K562 (cell line): ENCODE measurements around the gene FLAD1. TPM values are rescaled to one million over a fixed set of nuclear protein-coding genes. Genes with fewer than 3 reads are reported as not detected.

ENCODE experiments used
- ATAC-seq: fragments of 200-7000 bp; cut with Tn5 transposase; 3 replicates; pipeline ENCODE4 v1.9.1; 2020; ENCODE audit warnings: moderate library complexity
- BruUV-seq: library from RNA; stranded (reverse); fragments of 400-500 nt; replicated peaks from 2 replicates; lab custom pipeline; 2021; lab: Mats Ljungman, UMichigan
- CTCF ChIA-PET: fragments of 300-600 bp; formaldehyde crosslinking; extraction: SDS; loops from one replicate; lab custom pipeline; 2021; ENCODE audit warnings: low intra/inter-chr PET ratio; lab: Yijun Ruan, JAX
- POLR2A ChIA-PET: fragments of 300-600, 350-650 bp; sonication (Branson Sonifier 250); formaldehyde crosslinking; extraction: SDS; loops from one replicate; lab custom pipeline; 2021; ENCODE audit warnings: antibody characterized with exemption, inconsistent platforms; lab: Yijun Ruan, JAX
- DNase-seq, 4 experiments: peaks; one replicate each; pipeline versions ENCODE4 v3.0.0 to v3.0.0-alpha.2; 2011 to 2018; ENCODE audit warnings: low spot score in 3 of 4, mixed read lengths in 3 of 4; ENCODE audit errors: extremely low read depth in 1 of 4
- FAIRE-seq: peaks from 2 replicates; lab custom pipeline; 2011; peaks lifted over from hg19 to GRCh38; lab: Jason Lieb, UNC
- H2AFZ ChIP-seq: 2 replicates; pipeline ENCODE4 v1.6.0; 2011; ENCODE audit warnings: low read depth, low read length, control low read depth, inconsistent platforms
- H3K27ac ChIP-seq: fragments of 200-600 bp; 3 replicates; pipeline ENCODE4 v1.8.0; 2011; ENCODE audit warnings: low read depth, mild to moderate bottlenecking, control low read depth, inconsistent platforms, low read length, moderate library complexity, mixed read lengths; ENCODE audit errors: extremely low read depth
- H3K27me3 ChIP-seq, 2 experiments: fragments of 300-600 bp in 1 of 2; 2 replicates in 1 of 2; 3 replicates in 1 of 2; pipeline versions ENCODE4 v1.6.0 to v1.8.0; 2011; ENCODE audit warnings: inconsistent platforms in 2 of 2, low read length in 2 of 2, mild to moderate bottlenecking in 1 of 2, mixed read lengths in 1 of 2, moderate library complexity in 1 of 2; ENCODE audit not compliant: control insufficient read depth in 2 of 2, insufficient read depth in 2 of 2
- H3K36me3 ChIP-seq: fragments of 300-600 bp; 3 replicates; pipeline ENCODE4 v1.8.0; 2011; ENCODE audit warnings: mild to moderate bottlenecking, low read length, inconsistent platforms; ENCODE audit not compliant: control insufficient read depth, insufficient read depth
- H3K4me1 ChIP-seq, 2 experiments: fragments of 200-600 bp in 1 of 2; replicated peaks in 1 of 2; 2 replicates in 1 of 2; 3 replicates in 1 of 2; pipeline versions ENCODE4 v1.5.1 to v1.8.0; 2011; ENCODE audit warnings: inconsistent platforms in 2 of 2, low read length in 2 of 2, mild to moderate bottlenecking in 1 of 2, mixed read lengths in 1 of 2, moderate library complexity in 1 of 2; ENCODE audit not compliant: control insufficient read depth in 2 of 2, insufficient read depth in 2 of 2
- H3K4me2 ChIP-seq: 2 replicates; pipeline ENCODE4 v1.6.1; 2011; ENCODE audit warnings: low read length, control low read depth, inconsistent platforms, mixed read lengths; ENCODE audit not compliant: insufficient read depth
- H3K4me3 ChIP-seq: fragments of 200-600 bp; sonication (generic), shearing (Covaris generic); 2 replicates; pipeline ENCODE4 v1.5.1; 2016; ENCODE audit warnings: control low read depth, inconsistent platforms
- H3K79me2 ChIP-seq: fragments of 200-600 bp; 3 replicates; pipeline ENCODE4 v1.8.0; 2011; ENCODE audit warnings: low read length, inconsistent platforms; ENCODE audit not compliant: control insufficient read depth, insufficient read depth
- H3K9ac ChIP-seq, 2 experiments: 2 replicates each; pipeline versions ENCODE4 v1.6.0 to v1.6.1; 2011; ENCODE audit warnings: low read depth in 2 of 2, low read length in 2 of 2, control low read depth in 1 of 2, inconsistent platforms in 1 of 2, mild to moderate bottlenecking in 1 of 2, mixed read lengths in 1 of 2; ENCODE audit not compliant: insufficient read depth in 1 of 2
- H3K9me1 ChIP-seq: one replicate; pipeline ENCODE4 v1.6.0; 2011; ENCODE audit warnings: inconsistent platforms, mild to moderate bottlenecking, low read length, moderate library complexity; ENCODE audit not compliant: control insufficient read depth, insufficient read depth
- H3K9me3 ChIP-seq: replicated peaks from 2 replicates; pipeline ENCODE4 v1.5.1; 2011; ENCODE audit warnings: low read depth, low read length, inconsistent platforms; ENCODE audit not compliant: control insufficient read depth, insufficient read depth
- H4K20me1 ChIP-seq: replicated peaks from 2 replicates; pipeline ENCODE4 v1.6.1; 2011; ENCODE audit warnings: low read length, inconsistent platforms, mixed read lengths; ENCODE audit not compliant: control insufficient read depth, insufficient read depth
- SPI1 ChIP-seq: IDR thresholded peaks from 2 replicates; pipeline ENCODE4 v1.6.1; 2011; ENCODE audit warnings: low read depth, low read length, control low read depth, borderline replicate concordance
- ZNF143 ChIP-seq: sonication (generic); formaldehyde crosslinking; IDR thresholded peaks from 2 replicates; pipeline ENCODE4 v1.9.0; 2022; ENCODE audit warnings: mild to moderate bottlenecking, missing genetic modification reagents
- WGBS: fragments of 100-300 bp; shearing (Covaris generic); methylation state at CpG from one replicate; pipeline ENCODE4 v1.1.6; 2016; ENCODE audit warnings: low coverage, mixed read lengths; ENCODE audit not compliant: insufficient coverage; ENCODE audit errors: missing lambda C conversion rate; 5-methylcytosine and 5-hydroxymethylcytosine counted together
- in situ Hi-C: fragments of 300-500 bp; cut with MboI; formaldehyde crosslinking; loops from 4 replicates; pipeline ENCODE4 v1.15.0; 2018; ENCODE audit warnings: inconsistent platforms, mixed read lengths
- intact Hi-C: fragments of 100-400 bp; cut with micrococcal nuclease; formaldehyde crosslinking; loops from 2 replicates; pipeline ENCODE4 v1.14.2; 2022
- polyA plus RNA-seq, 8 experiments: library from polyadenylated mRNA; depleted of rRNA in 4 of 8; stranded (reverse) in 5 of 8; unstranded in 3 of 8; fragments of >200 nt; fragmentation: Nextera tagmentation in 2 of 8; fragmentation: Illumina TruSeq in 1 of 8; extraction: Ambion mirVana in 2 of 8; extraction: Trizol in 1 of 8; gene quantifications; 2 replicates each; pipeline versions ENCODE4 v1.2.1 to v1.2.3, GENCODE V29; 2011 to 2014; ENCODE audit warnings: inconsistent platforms in 1 of 8, missing spikeins in 1 of 8
- total RNA-seq, 7 experiments: library from RNA; depleted of rRNA in 6 of 7; stranded (reverse); fragments of >200 nt in 6 of 7; fragmentation: Illumina TruSeq in 2 of 7; extraction: Trizol in 2 of 7; gene quantifications; 2 replicates each; pipeline versions ENCODE4 v1.2.1 to v1.2.3, GENCODE V29; 2011 to 2021; ENCODE audit warnings: low replicate concordance in 1 of 7
- TF ChIP-seq, protein P1 (sequence below): fragments of 450-650 bp; conservative IDR thresholded peaks from 2 replicates; pipeline ENCODE4 v1.6.1; 2016; ENCODE audit warnings: missing genetic modification characterization, low read depth, mild to moderate bottlenecking, control low read depth, missing compliant biosample characterization
- TF ChIP-seq, protein P2 (sequence below), 2 experiments: fragments of 450-650 bp in 1 of 2; sonication (generic) in 1 of 2; formaldehyde crosslinking in 1 of 2; IDR thresholded peaks; 2 replicates each; pipeline versions ENCODE4 v1.7.1 to v1.9.0; 2016 to 2022; ENCODE audit warnings: inconsistent platforms in 1 of 2, mild to moderate bottlenecking in 1 of 2, missing genetic modification reagents in 1 of 2

FLAD1 gene
- total and polyA plus RNA-seq, 9 of the 15 experiments (the other 6 are each of a cell fraction or from before 2014, with no cell fraction given) = 24.9 to 85.8 (median 67.0) TPM

DNA sequence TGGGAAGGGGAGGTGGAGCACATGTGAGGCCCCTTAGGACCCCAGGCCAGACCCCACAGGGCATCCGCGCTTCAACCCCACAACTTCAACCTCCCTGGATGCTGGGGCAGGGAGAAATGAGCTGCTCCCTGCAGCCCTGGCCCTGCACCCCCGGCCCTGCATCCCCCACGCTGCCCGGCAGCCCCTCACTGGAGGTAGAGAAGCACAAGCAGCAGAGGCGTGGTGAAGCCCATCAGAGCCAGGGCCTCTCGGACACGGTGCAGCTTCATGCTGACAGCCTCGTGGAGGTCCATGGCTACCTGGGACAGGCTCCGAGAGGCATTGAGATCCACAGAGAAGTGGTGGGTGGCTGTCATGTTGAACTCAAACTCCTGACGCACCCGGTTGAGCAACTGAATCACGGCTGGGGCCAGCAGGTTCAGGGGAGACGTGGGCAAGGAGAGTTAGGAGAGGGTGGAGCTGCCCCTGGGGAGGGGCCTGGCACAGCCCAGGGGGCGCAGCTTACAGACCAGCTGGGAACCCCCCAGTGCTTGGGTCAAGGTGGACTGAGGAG, 47.2 kb downstream of the FLAD1 start:
- no peak for FAIRE-seq
- intact Hi-C loops (no loop called here), in situ Hi-C loops (no loop called here)
- ATAC-seq = no peak
- WGBS = 41% methylated on average over 15 of the region's 15 CpGs
- TF ChIP-seq, protein P1, sequence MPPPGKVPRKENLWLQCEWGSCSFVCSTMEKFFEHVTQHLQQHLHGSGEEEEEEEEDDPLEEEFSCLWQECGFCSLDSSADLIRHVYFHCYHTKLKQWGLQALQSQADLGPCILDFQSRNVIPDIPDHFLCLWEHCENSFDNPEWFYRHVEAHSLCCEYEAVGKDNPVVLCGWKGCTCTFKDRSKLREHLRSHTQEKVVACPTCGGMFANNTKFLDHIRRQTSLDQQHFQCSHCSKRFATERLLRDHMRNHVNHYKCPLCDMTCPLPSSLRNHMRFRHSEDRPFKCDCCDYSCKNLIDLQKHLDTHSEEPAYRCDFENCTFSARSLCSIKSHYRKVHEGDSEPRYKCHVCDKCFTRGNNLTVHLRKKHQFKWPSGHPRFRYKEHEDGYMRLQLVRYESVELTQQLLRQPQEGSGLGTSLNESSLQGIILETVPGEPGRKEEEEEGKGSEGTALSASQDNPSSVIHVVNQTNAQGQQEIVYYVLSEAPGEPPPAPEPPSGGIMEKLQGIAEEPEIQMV (tag) = no peak
- TF ChIP-seq SPI1 (no peak), ZNF143 (CRISPR knock-in tag) (no peak)
- TF ChIP-seq, protein P2, sequence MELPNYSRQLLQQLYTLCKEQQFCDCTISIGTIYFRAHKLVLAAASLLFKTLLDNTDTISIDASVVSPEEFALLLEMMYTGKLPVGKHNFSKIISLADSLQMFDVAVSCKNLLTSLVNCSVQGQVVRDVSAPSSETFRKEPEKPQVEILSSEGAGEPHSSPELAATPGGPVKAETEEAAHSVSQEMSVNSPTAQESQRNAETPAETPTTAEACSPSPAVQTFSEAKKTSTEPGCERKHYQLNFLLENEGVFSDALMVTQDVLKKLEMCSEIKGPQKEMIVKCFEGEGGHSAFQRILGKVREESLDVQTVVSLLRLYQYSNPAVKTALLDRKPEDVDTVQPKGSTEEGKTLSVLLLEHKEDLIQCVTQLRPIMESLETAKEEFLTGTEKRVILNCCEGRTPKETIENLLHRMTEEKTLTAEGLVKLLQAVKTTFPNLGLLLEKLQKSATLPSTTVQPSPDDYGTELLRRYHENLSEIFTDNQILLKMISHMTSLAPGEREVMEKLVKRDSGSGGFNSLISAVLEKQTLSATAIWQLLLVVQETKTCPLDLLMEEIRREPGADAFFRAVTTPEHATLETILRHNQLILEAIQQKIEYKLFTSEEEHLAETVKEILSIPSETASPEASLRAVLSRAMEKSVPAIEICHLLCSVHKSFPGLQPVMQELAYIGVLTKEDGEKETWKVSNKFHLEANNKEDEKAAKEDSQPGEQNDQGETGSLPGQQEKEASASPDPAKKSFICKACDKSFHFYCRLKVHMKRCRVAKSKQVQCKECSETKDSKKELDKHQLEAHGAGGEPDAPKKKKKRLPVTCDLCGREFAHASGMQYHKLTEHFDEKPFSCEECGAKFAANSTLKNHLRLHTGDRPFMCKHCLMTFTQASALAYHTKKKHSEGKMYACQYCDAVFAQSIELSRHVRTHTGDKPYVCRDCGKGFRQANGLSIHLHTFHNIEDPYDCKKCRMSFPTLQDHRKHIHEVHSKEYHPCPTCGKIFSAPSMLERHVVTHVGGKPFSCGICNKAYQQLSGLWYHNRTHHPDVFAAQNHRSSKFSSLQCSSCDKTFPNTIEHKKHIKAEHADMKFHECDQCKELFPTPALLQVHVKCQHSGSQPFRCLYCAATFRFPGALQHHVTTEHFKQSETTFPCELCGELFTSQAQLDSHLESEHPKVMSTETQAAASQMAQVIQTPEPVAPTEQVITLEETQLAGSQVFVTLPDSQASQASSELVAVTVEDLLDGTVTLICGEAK (IDR thresholded peaks at IDR 0.05) = no peak
- TF ChIP-seq, protein P2 (CRISPR knock-in tag; IDR thresholded peaks at IDR 0.05) = no peak
- no peaks in the 10 kb centered on the region for H3K9me3 ChIP-seq
- H3K4me1 ChIP-seq = peaks cover 5 to 23% of the 10 kb centered on the region in 2 experiments; a peak in 3 of 5 replicates
- H3K36me3 ChIP-seq = no peaks in the 10 kb centered on the region
- no peak overlapping the region for H3K4me3 ChIP-seq
- no peak overlapping the region for H2AFZ ChIP-seq
- H3K9ac ChIP-seq = peak overlapping the region in 1 of 2 experiments; percentile 40; a peak in 2 of 4 replicates
- H3K79me2 ChIP-seq = no peaks in the 10 kb centered on the region
- BruUV-seq = no TSS peak
- peaks cover 0 to 18% of the 10 kb centered on the region in 2 experiments; a peak in 2 of 5 replicates for H3K27me3 ChIP-seq
- POLR2A ChIA-PET = interaction anchor here (0.6 to 1.2 kb wide), 3 partner anchors 13 to 44 kb away, joined by 3 read pairs; no protein-coding TSS in a partner anchor
- H3K4me2 ChIP-seq = no peak overlapping the region
- H4K20me1 ChIP-seq = no peaks in the 10 kb centered on the region
- H3K9me1 ChIP-seq = no peaks in the 10 kb centered on the region
- CTCF ChIA-PET = no interaction called here
- DNase-seq = no peak
- H3K27ac ChIP-seq = no peak overlapping the region
